NCI-H1694 (cell line): ENCODE measurements around the gene CD300LG.
"Not testable (repeated sequence)": the region's sequence is repeated elsewhere in the genome, so short reads cannot be mapped to it uniquely, and the experiment has no call there.

Source experiments
- DNase-seq: peaks from one replicate; lab custom pipeline; 2025; lab: John Stamatoyannopoulos, UW

Gene CD300LG

DNA sequence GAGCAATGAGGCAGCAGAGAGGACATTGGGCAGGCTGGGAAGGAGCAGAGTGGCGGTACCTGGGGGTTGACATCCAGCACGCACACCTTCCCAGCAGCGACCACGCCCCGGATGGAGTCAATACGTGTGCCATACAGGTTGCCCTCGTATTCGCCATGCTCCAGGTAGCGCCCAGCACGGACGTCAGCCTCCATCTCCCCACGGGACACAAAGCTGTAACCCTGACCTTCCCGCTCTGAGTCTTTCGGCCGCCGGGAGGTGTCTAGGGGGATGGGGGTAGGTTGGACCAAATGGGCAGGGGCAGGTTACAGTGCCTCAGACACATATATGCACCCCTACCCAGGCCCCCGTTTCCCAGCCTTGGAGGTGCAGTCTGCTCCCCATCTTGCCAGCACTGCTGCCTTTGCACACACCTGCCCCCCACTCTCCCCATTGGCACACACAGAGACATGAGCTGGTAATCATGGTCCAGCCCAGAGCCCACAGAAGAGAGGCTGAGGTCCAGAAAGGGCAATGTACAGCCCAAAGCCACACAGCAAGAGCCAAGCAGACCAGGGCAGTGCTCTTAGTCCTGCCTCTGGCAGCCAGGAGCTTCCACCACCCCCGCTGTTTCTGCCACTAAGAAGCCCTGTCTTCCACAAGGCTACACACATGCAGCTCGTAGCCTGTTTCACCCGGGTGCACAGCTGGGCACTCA is 32.9 kb downstream of the CD300LG start:
- DNase-seq: no peak

DNA sequence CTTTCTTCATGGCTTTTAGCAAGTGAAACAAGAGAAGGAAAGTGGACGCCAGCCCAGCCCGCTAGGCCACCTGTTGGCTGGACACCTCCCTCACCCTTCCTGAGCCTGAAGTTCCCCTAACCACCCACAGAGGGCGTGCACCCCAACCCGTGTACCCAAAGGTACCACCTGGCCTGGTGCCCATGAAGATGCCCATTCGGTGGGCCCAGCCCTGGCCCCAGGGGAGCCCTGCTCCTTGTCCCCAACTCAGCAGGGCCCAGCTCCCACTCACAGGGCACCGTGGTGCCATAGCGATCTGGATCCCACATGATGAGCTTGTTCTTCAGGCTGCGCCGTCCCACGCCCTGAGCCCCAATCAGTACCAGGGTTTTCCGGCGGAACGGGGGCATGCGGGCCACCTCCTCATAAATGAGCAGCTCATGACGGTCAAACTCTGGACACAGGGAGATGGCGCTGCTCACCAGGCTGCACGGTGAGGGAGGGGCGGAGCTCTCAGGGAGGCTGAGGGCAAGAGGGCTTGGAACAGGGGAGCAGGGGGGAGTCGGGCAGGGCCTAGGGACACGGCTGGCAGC is 33.5 kb downstream of the CD300LG start:
- DNase-seq: peak; percentile 16

DNA sequence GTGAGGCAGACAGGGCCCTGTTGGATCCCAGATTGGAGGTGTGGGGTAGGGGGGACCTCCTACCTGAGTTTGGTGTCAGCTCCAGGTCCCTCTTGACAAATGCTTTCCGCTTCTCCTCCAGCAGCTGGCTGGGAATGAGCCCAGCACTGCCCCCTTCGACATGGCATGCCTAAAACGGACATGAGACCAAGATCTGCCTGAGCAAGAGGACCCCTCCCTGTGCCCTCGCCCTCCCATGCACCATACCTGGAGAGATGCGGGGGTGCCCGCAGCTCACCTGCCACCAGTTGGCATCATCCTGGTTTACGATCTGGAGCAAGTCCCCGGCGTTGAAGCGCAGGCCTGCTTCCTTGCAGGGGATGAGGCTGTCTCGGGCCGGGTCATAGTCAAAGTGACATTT is 34.2 kb downstream of the CD300LG start:
- no peak for DNase-seq

- DNase-seq: no peak
Observed at GRCh38 chr17:43881758-43882505, 35.0 kb downstream of the CD300LG start.

- DNase-seq: no peak
Observed at GRCh38 chr17:43882761-43883415, 35.9 kb downstream of the CD300LG start.

GRCh38 chr17:43888548-43888947 is 41.6 kb downstream of the CD300LG start:
- no peak for DNase-seq

- DNase-seq: no peak
Observed at GRCh38 chr17:43890240-43890639, 43.3 kb downstream of the CD300LG start.

- no peak for DNase-seq
Observed at GRCh38 chr17:43891851-43892646, 45.1 kb downstream of the CD300LG start.

- no peak for DNase-seq
Observed at GRCh38 chr17:43892647-43892952, 45.6 kb downstream of the CD300LG start.

GRCh38 chr17:43894494-43894893 is 47.5 kb downstream of the CD300LG start:
- not testable (repeated sequence) for DNase-seq

- no peak for DNase-seq
Observed at GRCh38 chr17:43897831-43898230, 50.9 kb downstream of the CD300LG start.

DNA sequence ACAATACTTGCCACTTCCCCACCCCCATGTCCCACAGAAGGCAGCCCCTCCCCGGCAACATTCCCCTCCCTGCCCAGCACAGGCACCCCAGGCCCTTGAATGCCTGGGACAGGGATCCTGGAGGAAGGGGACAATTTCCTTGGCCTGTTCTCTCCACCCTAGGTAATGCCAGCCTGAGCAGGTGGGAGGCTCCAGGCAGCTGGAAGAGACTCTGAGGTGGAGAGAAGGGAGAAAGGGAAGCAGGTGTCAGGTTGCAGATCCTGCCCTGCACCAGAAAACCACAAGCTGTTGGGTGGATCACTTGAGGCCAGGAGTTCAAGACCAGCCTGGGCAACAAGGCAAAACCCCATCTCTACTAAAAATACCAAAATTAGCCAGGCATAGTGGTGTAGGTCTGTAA is 51.5 kb downstream of the CD300LG start:
- no peak for DNase-seq

- DNase-seq: peak; percentile 92
Observed at GRCh38 chr17:43900183-43900857, 53.3 kb downstream of the CD300LG start.

DNA sequence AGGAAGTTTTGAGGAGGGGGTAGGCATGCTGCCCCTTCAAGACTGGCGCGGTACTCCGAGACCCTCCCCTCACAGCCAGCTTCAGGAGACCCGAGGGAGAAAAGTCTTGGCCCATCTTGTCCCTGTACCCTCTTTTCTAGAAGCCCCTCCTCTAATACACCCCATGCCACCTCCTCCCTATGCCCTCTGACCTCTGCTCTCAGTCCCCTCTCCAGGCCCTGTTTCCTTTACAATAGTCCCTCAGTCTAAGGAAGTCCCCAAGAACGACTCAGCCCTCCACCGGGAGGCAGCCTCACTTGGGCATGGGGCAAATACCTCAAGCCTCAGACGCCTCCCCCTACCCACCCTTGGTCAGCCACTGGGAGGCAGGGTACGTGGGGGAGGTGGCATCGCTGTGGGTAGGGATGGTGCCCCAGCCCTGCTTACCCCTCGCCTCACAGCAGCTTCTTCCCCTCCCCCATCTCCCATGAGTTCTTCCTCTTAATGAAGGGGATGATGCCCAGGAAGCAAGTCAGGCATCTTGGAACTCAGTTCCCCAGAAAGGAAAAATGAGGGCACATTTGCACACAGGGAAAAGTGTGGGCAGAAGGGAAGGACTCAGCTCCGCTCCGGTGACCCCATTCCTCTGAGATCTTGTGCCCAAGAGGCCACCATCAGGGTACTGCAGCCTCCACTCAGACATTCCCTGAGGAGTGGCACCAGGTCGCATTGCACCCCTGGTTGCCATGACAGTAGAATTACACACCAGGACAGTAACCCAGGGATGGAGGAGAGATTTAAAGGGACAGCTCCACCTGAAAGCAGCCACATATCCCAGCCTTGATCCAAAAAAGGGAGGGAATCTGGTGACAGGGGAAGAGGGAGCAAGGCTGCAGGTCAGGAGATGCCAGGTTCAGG is 54.1 kb downstream of the CD300LG start:
- no peak for DNase-seq

- no peak for DNase-seq
Observed at GRCh38 chr17:43901861-43902589, 55.0 kb downstream of the CD300LG start.

- DNase-seq: peak; percentile 45
Observed at GRCh38 chr17:43905400-43905984, 58.5 kb downstream of the CD300LG start.

GRCh38 chr17:43905985-43906852 is 59.2 kb downstream of the CD300LG start:
- peak; percentile 64 for DNase-seq

DNA sequence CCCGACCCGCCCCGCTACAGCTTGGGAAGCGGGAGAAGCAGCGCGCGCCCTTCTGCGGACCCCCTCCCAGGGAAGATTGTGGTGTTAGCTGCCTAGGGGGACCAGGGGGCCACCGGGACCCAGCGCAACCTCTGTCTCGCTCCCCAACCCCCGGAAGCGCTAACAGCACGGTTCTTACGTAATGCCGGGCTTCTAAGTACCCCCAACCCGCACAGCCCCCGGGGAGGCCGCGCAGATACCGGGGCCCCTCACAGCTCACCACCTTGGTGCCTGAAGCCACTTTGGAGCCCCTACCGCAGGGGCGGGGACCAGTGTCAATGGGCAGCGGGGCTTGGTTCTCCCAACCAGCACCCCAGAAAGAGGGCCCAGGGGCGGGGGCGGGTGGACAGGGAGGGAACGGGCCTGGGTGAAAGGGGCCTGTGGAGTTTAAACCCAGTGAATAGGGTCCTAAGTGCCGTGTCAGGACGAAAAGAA is 60.0 kb downstream of the CD300LG start:
- no peak for DNase-seq
